Measurements from ENCODE around the gene GJC1. TPM values are rescaled to one million over a fixed set of nuclear protein-coding genes. Genes with fewer than 3 reads are reported as not detected.

GJC1 gene
- total RNA-seq, 1 experiment from 2014 or later: 119 TPM

DNA sequence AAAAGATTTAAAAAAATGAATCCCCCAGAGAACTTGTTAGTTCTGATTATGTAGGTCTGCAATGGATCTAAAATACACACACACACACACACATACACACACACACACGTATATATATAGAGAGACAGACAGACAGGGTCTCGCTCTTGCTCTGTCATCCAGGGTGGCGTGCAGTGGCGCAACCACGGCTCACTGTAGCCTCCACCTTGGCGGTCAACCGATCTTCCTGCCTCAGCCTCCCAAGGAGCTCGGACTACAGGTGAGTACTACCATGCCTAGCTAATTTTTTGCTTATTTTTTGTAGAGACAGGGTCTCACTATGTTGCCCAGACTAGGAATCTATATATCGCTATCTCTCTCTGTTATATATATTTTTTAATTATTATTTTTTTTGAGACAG is 33.4 kb downstream of the GJC1 start:
- Mint-ChIP-seq H3K4me3 (no peak overlapping the region), H3K36me3 (ENCODE audit: insufficient read depth in 1 of 3, low read depth in 3 of 3) (peaks cover 10 to 35% (median 19%) of the 10 kb centered on the region in 3 experiments; a peak in 6 of 7 replicates), H3K4me1 (peaks cover 5 to 20% of the 10 kb centered on the region in 2 experiments), H3K27me3 (ENCODE audit: low read depth) (no peaks in the 10 kb centered on the region), H3K9me3 (no peaks in the 10 kb centered on the region), H3K27ac (peak overlapping the region in 2 of 3 experiments; percentile 60 to 88; a peak in 4 of 7 replicates)
- Histone ChIP-seq H3T11ph (ENCODE audit: low read length) (no peak overlapping the region), H2AK5ac (ENCODE audit: insufficient read length, low read length) (no peak overlapping the region), H3K56ac (ENCODE audit: insufficient read length, low read depth, low read length) (no peak overlapping the region), H4K8ac (replicated peaks; ENCODE audit: insufficient read length, low read depth, low read length) (no peak overlapping the region), H3K14ac (ENCODE audit: insufficient read depth, low read length) (no peak overlapping the region), H4K5ac (ENCODE audit: insufficient read length, low read depth, low read length) (no peak overlapping the region), H2BK20ac (ENCODE audit: low read depth, low read length, poor library complexity, severe bottlenecking) (no peak overlapping the region), H3K18ac (ENCODE audit: insufficient read length, low read depth, low read length) (no peak overlapping the region), H3K9me3 (ENCODE audit: control insufficient read depth, low read depth, low read length) (no peaks in the 10 kb centered on the region), H3K79me1 (ENCODE audit: insufficient read depth, low read depth, low read length, poor library complexity, severe bottlenecking) (no peaks in the 10 kb centered on the region), H2BK5ac (ENCODE audit: insufficient read length, low read length) (no peak overlapping the region), H3K23ac (ENCODE audit: insufficient read length, low read depth, low read length) (no peak overlapping the region), H2BK12ac (ENCODE audit: insufficient read length, low read depth, low read length) (no peak overlapping the region), H2BK120ac (ENCODE audit: low read depth, low read length, poor library complexity, severe bottlenecking) (no peak overlapping the region), H2BK15ac (ENCODE audit: low read depth, low read length) (no peak overlapping the region), H3K27me3 (ENCODE audit: insufficient read depth, low read length) (no peaks in the 10 kb centered on the region), H3K23me2 (ENCODE audit: insufficient read length, low read depth, low read length, poor library complexity, severe bottlenecking) (no peaks in the 10 kb centered on the region), H3K4ac (ENCODE audit: low read depth, low read length) (no peak overlapping the region), H3K9ac (ENCODE audit: extremely low read depth, insufficient read length, low read length) (no peak overlapping the region), H3K4me1 (ENCODE audit: insufficient read depth, low read length) (no peaks in the 10 kb centered on the region; the same call in 1 of the 2 replicates), H2AFZ (ENCODE audit: low read length) (no peak overlapping the region), H3K4me2 (ENCODE audit: insufficient read depth, insufficient read length, low read length) (no peak overlapping the region), H3K27ac (ENCODE audit: insufficient read length, low read depth, low read length) (no peak overlapping the region), H4K20me1 (ENCODE audit: control insufficient read depth, insufficient read depth, insufficient read length) (no peaks in the 10 kb centered on the region), H3K79me2 (ENCODE audit: insufficient read depth, low read length) (no peaks in the 10 kb centered on the region), H4K91ac (ENCODE audit: insufficient read length, low read depth, low read length) (no peak overlapping the region)
- TF ChIP-seq, protein P1, sequence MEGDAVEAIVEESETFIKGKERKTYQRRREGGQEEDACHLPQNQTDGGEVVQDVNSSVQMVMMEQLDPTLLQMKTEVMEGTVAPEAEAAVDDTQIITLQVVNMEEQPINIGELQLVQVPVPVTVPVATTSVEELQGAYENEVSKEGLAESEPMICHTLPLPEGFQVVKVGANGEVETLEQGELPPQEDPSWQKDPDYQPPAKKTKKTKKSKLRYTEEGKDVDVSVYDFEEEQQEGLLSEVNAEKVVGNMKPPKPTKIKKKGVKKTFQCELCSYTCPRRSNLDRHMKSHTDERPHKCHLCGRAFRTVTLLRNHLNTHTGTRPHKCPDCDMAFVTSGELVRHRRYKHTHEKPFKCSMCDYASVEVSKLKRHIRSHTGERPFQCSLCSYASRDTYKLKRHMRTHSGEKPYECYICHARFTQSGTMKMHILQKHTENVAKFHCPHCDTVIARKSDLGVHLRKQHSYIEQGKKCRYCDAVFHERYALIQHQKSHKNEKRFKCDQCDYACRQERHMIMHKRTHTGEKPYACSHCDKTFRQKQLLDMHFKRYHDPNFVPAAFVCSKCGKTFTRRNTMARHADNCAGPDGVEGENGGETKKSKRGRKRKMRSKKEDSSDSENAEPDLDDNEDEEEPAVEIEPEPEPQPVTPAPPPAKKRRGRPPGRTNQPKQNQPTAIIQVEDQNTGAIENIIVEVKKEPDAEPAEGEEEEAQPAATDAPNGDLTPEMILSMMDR (conservative IDR thresholded peaks at IDR 0.05): no peak
- DNase-seq: no peak
- WGBS (ENCODE audit: extremely low coverage, insufficient read length, low lambda C conversion rate): no CpG with 5 or more reads among the region's 9 CpGs
